ENCODE data around the gene NPAS3. TPM values are rescaled to one million over a fixed set of nuclear protein-coding genes. Genes with fewer than 3 reads are reported as not detected.

The NPAS3 gene
- total RNA-seq, 1 donor from 2014 or later: 0.95 TPM

DNA sequence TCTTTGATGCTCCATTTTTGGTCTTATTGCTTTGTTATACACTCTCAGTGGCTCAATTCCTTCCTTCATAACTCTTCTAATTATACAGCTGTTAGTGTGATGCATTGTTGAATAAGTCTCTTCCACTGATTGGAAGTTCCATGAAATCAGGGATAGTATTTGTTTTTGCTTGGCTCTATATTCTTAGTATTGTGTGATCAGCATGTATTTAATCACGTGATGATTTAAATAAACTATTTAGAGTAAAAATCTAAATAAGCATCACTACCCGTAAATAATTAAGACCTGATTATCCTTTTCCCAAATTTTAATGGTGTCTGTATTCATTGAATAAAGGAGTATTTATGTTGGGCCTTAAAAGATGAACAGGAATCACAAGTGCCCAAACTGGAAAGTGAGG is 355.7 kb downstream of the NPAS3 start:
- H3K4me1 ChIP-seq: no peaks in the 10 kb centered on the region
- no peak overlapping the region for H3K4me3 ChIP-seq
- ATAC-seq: no peak
- intact Hi-C loops (cut with DNase I): no loop called here
- H3K27me3 ChIP-seq (ENCODE audit: low read depth): no peaks in the 10 kb centered on the region
- TF ChIP-seq, protein P1, sequence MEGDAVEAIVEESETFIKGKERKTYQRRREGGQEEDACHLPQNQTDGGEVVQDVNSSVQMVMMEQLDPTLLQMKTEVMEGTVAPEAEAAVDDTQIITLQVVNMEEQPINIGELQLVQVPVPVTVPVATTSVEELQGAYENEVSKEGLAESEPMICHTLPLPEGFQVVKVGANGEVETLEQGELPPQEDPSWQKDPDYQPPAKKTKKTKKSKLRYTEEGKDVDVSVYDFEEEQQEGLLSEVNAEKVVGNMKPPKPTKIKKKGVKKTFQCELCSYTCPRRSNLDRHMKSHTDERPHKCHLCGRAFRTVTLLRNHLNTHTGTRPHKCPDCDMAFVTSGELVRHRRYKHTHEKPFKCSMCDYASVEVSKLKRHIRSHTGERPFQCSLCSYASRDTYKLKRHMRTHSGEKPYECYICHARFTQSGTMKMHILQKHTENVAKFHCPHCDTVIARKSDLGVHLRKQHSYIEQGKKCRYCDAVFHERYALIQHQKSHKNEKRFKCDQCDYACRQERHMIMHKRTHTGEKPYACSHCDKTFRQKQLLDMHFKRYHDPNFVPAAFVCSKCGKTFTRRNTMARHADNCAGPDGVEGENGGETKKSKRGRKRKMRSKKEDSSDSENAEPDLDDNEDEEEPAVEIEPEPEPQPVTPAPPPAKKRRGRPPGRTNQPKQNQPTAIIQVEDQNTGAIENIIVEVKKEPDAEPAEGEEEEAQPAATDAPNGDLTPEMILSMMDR (IDR thresholded peaks at IDR 0.05): no peak
- DNase-seq: no peak
- H3K27ac ChIP-seq: no peak overlapping the region
- no peaks in the 10 kb centered on the region for H3K36me3 ChIP-seq
- H3K9me3 ChIP-seq: no peaks in the 10 kb centered on the region

DNA sequence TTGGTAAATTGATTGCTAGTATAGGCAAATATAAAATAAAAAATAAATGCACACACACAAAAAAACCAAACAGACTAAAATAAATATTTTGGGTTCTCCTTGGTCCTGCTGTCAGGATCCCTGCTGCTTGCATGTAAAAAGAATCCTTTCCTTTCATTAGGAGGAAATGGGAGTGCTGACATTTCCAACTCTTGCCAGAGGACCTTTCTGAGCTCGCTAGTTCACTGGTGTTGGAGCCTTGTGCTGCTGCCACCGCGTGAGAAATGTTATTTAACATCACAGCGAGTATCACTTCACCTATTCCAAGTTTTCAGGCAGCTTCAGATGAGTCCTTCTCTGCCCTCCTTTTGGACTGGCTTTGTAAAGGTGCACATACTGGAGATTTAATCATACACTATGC is 358.9 kb downstream of the NPAS3 start:
- H3K4me1 ChIP-seq: no peaks in the 10 kb centered on the region
- no peaks in the 10 kb centered on the region for H3K36me3 ChIP-seq
- no peaks in the 10 kb centered on the region for H3K9me3 ChIP-seq
- DNase-seq (no peak), ATAC-seq (no peak)
- H3K27me3 ChIP-seq (ENCODE audit: low read depth): no peaks in the 10 kb centered on the region
- no peak overlapping the region for H3K4me3 ChIP-seq
- intact Hi-C loops (cut with DNase I): no loop called here
- TF ChIP-seq, protein P1 (IDR thresholded peaks at IDR 0.05): no peak
- no peak overlapping the region for H3K27ac ChIP-seq

DNA sequence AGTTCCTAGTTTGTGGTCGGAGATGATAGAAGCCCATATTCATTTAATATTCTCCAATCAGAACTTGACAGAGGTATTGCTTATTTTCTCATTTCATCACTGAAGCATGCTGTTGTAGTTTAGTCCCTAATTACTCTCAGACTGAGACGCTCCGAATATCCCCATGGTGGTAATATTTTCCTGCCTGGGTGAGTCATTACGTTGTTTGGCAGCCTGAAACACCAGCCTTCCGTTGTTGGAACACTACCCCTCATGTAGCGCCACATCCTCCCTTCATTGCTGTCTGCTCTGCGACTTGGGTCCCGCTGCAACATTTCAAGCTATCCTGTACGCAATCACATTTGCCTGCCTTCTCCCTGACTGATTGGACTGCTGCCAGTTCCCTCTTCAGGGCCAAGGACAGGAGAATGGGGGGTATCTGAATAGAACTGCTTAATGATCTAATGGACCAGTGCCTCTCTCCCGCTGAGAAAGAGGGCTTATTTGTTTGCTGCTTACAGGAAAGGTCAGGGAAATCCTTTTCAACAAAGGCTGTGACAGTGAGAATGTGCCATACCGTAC is 369.1 kb downstream of the NPAS3 start:
- TF ChIP-seq, protein P1 (IDR thresholded peaks at IDR 0.05): no peak

DNA sequence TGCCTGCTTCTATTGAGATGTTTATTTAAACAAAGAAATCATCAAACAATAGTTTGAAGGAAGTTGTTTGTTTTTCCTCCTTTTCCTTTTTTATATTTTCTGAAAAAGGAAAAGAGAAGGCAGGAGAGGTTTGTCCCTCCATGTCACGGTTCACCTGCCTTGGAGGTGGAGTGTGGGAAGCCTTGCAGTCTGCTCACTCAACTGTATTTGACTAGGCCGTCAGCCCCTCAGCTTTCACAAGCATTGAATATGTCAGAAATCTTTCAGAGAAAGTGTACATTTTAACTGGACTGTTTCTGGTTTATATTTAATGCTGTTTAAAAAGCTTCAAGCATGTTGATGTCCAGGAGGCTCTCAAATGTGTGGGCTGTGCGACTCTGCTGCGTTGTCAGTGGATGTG is 370.4 kb downstream of the NPAS3 start:
- Histone ChIP-seq H3K4me3 (no peak overlapping the region), H3K27ac (no peak overlapping the region), H3K27me3 (ENCODE audit: low read depth) (no peaks in the 10 kb centered on the region), H3K4me1 (no peaks in the 10 kb centered on the region), H3K36me3 (no peaks in the 10 kb centered on the region), H3K9me3 (no peaks in the 10 kb centered on the region)
- DNase-seq (no peak), ATAC-seq (no peak)
- intact Hi-C loops (cut with DNase I): no loop called here
- TF ChIP-seq, protein P1 (IDR thresholded peaks at IDR 0.05): no peak

More for the DNA sequence above, 369.1 kb downstream of the NPAS3 start:
- no peaks in the 10 kb centered on the region for H3K27me3 ChIP-seq (ENCODE audit: low read depth)
- no peaks in the 10 kb centered on the region for H3K4me1 ChIP-seq
- intact Hi-C loops (cut with DNase I): no loop called here
- no peak overlapping the region for H3K4me3 ChIP-seq
- DNase-seq: no peak
- H3K36me3 ChIP-seq: no peaks in the 10 kb centered on the region
- no peak overlapping the region for H3K27ac ChIP-seq
- ATAC-seq: peak; percentile 30 to 40
- H3K9me3 ChIP-seq: no peaks in the 10 kb centered on the region

DNA sequence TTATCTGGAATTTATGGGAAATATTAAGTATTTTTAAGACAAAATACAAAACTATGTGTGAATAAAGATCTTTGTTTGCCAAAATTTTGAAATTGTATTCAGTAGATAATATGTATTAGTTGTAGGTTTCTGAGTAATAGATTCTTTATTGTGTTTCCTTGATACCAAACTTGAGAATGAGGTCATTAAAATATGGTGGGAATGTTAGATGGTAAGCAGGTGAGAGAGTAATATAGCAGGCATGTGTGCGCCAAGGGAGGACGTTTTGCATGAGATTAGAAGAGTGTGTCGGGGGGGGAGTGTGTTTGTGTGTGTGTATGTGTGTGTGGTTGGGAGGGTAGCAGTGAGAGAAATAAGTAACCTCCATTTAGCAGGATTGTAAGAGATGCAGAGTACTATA is 376.5 kb downstream of the NPAS3 start:
- Histone ChIP-seq H3K4me1 (no peaks in the 10 kb centered on the region), H3K27me3 (ENCODE audit: low read depth) (no peaks in the 10 kb centered on the region), H3K36me3 (no peaks in the 10 kb centered on the region), H3K27ac (no peak overlapping the region), H3K4me3 (no peak overlapping the region), H3K9me3 (no peaks in the 10 kb centered on the region)
- DNase-seq (no peak), ATAC-seq (no peak)
- TF ChIP-seq, protein P1 (IDR thresholded peaks at IDR 0.05): no peak
- intact Hi-C loops (cut with DNase I): no loop called here
